GM19467 (cell line): ENCODE results near the gene ACE.

Experiments used
- ATAC-seq: cut with Tn5 transposase; IDR thresholded peaks from one replicate; pipeline ENCODE4 v1.9.1; 2021; ENCODE audit warnings: mild to moderate bottlenecking, moderate library complexity; ENCODE audit not compliant: unreplicated experiment

The ACE gene

DNA sequence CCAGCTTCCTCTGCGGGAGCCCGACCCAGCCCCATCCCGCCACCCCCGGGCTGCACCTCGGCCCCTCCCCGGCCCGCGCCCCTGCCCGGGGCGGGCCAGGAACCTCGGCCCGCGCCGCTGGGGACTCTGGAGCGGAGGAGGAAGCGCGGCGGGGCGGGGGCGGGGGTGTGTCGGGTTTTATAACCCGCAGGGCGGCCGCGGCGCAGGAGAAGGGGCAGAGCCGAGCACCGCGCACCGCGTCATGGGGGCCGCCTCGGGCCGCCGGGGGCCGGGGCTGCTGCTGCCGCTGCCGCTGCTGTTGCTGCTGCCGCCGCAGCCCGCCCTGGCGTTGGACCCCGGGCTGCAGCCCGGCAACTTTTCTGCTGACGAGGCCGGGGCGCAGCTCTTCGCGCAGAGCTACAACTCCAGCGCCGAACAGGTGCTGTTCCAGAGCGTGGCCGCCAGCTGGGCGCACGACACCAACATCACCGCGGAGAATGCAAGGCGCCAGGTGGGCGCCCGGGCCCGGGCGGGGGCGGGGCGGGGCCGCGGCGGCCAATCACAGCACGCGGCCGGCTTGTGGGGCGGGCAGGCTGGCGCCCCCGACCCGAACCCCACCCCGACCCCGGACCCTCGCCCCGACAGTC is at the start of gene ACE:
TSS of gene ACE (plus strand) at position 208 of the 626 bp plus-strand sequence. CDS start at position 242, 34 bp downstream.
- no peak for ATAC-seq

- no peak for ATAC-seq
These were observed 47.1 kb upstream of the ACE start for GRCh38 chr17:63429766-63430165.

GRCh38 chr17:63430223-63430622 is 46.6 kb upstream of the ACE start:
- ATAC-seq, result no peak

- ATAC-seq, result no peak
These were observed 45.3 kb upstream of the ACE start for GRCh38 chr17:63431618-63431938.

GRCh38 chr17:63431939-63432804 is 44.7 kb upstream of the ACE start:
- ATAC-seq, result no peak

DNA sequence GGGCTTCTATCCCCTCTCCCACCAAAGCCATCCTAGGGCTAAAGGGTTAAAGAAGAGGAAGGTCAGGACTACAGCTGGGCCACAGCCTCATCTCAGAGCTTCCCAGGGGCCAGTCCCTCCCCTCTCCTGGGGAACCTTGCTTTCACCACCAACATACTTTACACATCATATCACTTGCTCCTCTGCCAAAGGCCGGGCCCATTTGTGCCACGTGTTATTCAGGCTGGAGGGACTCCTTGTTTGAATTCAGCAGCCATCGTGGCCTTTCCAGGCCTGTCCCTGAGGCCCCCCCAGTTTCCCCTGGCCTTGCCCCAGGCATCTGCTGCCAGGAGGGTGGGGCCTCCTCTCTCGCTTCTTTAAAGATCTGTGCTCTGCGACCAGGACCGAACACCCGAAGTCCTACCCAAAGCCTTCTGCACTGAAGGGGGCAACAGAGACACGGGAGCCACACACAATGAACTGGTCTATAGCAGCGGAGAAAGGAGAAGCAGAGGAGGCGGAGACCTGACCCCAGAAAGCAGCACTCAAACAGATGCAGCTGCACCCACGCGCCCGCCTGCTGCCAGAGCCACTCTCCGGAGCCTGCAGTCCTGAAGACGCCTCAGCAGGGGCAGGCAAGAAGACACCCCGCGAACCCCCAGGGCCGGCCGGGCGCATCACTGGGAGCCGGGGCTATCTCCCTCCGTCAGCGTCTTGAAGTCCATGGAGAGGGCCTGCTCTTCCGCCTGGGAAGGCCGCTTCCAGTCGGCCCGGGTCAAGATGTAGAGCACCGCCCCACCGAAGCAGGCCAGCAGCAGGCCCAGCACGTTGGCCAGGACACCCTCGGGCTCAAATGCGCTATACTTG is 42.9 kb upstream of the ACE start:
- no peak for ATAC-seq

DNA sequence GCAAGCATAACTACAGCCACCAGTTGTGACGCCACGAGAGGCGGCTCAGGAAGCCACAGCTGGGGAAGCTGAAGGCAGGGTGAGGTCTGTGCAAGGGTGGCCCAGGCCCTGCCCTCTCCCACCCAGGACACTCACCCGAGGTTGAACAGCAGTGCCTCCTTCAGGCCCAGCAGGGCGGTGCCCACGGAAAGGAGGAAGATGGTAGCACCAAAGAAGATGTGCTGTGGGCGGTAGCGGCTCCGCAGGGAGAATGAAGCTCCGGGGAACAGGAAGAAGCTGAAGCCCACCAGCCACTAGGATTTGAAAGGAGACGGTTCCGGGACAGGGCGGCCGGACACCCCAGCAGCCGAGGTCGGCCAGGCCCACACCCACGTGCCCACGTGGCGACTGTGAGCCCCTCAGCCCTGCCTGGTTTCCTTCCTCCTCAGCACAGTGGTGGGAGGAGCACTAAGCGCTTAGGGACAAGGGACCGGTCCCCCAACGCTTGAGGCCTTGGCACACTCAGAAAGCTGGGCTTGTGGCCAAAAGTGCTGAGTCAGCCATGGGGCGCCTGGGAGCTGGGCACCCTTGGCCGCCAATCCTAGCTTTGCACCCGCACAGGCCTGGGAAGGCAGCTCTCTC is 41.8 kb upstream of the ACE start:
- no peak for ATAC-seq

- no peak for ATAC-seq
These were observed 41.0 kb upstream of the ACE start for GRCh38 chr17:63435681-63436522.

DNA sequence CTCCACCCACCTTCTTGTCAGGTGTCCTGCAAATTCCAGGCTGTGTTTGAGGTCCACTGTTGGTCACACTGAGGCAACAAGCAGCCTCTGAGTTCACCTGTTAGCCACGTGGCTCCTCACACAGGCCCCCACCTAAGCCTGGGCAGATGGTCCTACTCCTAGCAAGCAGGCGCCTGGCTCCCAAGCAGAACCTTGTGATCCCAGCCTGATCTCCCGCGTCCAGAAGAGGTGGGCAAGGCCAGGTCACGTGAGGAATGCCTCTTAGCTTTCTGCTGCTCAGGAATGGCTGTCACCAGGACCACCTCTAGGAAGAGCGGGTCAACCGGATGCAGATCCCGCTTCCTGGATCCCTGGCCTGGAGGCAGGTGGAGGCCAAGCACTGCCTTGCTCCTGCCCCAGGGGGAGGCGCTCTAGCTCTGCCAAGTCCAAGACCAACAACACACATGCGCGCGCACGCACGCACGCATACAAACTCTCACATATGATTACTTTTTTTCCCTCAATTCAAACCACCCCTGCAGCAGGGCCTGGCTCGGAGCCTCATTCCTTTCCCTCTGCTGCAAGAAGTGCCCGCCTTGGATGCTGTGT is 40.2 kb upstream of the ACE start:
- no peak for ATAC-seq

DNA sequence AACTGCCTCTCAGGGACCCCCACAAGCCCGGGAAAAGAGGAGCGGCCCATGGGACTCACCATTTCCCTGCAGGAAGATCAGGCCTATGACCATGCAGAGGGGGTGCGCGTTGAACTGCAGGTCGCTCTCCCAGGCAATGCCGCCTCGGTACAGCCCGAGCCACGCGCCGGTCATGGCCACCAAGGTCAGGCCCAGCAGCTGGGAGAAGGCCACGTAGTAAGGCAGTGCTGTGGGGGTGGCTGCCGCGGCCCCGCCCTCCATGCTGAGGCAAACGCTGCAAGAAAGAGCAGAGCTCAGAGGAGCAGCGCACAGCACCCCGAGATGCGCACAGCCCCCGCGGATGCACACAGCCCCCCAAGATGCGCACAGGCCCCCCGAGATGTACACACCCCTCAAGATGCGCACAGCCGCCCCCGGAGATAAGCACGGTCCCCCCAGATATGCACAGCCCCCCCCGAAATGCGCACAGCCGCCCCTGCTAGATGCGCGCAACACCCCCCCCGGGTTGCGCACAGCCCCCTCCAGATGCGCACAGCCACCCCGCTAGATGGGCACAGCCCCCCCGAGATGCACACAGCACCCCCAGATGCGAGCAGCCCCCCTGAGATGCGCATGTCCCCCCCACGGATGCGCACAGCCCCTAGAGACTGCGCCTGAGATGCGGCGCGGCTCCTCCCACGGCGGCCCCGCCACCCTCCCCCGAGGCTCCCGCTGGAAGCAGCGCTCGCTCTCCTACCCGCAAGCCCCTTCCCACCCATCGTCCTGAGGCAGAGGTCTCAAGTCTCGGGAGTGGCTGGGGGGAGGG is 39.4 kb upstream of the ACE start:
- ATAC-seq, result no peak

DNA sequence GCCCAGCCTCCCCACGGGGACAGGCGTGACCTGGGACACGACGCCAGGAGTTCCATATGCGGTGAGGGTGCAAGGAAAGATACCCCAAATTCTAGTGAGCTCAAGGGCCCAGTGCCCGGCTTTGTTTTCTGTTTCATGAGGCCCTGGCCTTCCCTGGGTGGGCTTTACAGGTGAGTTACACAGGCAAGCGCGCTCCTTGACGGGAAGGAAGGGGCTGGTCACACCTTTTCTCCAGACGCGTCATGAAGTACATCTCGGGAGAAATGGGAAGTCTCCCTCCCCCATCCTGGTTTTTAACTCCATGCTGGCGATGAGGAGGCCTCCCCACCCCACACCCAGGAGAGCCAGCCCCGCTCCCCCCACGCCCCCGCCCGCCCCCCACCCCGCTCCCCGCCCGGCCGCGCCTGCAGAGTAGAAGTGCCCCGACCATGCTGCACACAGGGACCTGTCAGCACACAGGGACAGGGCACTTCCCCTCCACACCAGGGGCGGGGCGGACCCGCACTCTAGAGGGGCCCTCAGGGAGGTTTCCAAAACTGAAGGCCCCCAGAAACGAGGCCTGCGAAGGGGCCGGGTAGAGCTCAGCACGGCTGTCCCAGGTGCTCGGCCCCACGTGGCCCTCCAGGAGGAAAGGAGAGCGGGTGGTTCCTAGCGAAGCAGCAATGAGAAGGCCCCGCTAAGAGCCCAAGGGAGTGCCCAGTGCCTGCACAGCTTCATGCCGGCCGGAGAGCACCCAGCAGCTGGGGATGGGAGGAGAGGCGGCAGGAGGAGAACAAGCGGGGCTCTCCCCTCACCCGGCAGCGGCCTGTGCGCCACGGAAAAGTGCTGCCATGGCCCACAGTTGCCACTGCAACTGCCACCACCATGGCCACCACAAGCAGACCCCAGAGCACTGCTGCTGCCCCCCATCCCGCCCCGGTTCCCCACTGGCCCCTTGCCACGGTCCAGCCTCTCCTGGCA is 38.5 kb upstream of the ACE start:
- no peak for ATAC-seq

GRCh38 chr17:63439687-63440086 is 37.2 kb upstream of the ACE start:
- ATAC-seq, result no peak

GRCh38 chr17:63440127-63440769 is 36.6 kb upstream of the ACE start:
- no peak for ATAC-seq

DNA sequence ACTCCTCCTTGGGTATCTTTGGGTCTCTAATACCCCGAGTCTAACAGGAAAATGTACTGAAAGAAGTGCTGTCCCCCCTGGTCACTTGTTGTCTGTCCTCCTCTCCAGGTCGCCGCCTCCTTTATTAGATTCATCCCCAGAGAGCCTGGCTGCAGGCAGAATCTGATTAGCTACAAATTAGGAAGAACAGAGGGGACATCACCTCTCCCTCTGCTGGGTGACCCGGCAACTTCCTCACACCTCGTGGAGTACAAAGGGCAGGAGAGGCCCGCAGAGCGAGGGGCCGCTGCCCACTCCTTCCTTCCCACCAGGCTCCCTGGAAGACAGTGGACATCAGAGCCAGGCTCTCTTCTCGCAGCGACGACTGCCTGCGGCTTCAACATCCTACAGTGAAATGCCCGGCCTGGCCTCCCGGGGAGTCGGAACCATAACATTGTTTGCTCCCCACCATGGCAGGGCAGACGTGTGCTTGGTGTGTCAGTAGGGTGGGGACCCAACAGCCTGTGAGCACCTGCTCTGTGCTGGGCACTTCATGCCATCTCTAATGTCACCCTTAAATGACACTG is 36.0 kb upstream of the ACE start:
- no peak for ATAC-seq

DNA sequence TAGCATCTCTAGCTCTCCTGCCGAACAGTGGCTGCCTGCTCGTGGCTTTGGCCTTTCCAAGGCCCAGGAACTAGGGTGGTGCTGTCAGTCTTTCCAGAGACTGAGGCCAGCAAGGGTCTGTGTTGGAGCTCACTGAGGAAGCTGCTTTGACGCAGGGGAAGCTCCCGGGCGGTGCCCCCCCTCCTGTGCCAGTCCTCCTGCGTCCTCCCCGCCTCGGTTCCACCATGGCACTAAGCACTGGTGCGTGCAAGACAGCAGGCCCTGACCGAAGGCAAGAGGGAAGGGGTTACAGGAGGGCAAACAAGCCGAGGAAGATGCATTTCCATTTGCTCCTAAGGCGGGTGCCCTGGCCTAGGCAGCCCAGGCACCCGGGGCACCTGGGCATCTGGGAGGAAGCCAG is 35.2 kb upstream of the ACE start:
- no peak for ATAC-seq

GRCh38 chr17:63442074-63442473 is 34.8 kb upstream of the ACE start:
- no peak for ATAC-seq

DNA sequence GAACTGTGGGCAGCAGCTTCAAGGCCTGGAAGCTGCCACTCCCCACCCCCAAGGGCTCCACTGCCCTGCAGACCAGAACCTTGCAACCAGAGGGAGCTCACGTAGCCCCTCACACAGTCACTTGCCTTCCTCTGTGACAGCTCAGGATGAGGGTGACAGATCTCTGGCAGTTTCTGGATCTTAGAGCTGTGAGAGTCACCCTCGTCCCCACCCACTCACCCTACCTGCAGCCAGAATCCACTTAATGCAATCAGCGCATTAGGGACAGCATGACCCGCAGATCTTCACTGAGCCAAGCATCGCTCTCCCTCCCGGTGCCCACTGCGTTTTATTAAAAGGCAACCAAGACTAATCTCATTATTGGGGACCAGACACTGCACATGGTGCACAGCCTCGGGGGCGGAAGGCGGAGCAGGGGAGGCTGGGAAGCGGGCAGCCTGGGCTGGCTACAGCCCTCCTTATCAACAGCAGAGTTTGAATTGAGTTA is 34.3 kb upstream of the ACE start:
- ATAC-seq, result no peak
